SHP77 treated with DMSO at 0.1 percent for 48 hours (cell line): ENCODE measurements around the gene NFIC.
A peak's percentile ranks its signal among the peaks of the same experiment; 100 is the strongest.
"Not testable (repeated sequence)": the region's sequence is repeated elsewhere in the genome, so short reads cannot be mapped to it uniquely, and the experiment has no call there.

Experiments used
- DNase-seq: peaks from one replicate; lab custom pipeline; 2025; lab: John Stamatoyannopoulos, UW

The NFIC gene

GRCh38 chr19:3373971-3374368 lies 7.6 kb downstream of the NFIC start:
- DNase-seq = no peak

DNA sequence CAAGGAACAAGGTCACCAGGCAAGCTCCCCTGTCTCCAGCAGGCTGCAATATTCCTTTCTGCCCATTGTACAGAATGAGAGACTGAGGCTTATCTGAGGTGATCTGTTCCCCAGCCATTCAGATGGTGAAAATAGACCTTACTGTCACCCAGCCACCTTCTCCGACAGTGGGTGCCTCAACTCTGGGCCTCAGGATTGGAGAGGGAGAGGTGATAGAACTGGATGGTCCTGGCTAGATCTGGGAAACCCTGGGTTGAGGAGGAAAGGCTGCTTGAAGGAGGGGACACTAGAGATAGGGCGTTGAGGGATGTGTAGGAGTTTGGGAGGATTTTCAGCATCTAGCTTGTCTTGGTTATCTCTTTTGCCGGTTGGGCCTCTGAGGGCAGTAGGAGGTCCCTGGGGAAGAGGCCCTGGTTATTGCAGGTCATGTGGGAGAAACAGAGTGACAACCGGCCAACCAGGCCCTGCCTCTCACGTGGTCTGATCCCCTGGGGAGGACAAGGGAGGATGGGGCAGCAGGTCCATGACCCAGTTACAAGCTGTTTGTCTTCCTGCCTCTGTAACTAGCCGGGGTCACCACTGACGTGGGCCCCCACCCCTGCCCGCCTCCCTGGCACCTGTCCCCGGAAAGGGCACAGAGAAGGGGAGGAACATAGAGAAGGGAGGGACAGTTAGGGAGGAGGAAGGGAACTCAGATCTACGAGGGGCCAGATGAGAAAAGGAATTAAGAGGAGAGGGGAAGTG lies 8.2 kb downstream of the NFIC start:
- no peak for DNase-seq

DNA sequence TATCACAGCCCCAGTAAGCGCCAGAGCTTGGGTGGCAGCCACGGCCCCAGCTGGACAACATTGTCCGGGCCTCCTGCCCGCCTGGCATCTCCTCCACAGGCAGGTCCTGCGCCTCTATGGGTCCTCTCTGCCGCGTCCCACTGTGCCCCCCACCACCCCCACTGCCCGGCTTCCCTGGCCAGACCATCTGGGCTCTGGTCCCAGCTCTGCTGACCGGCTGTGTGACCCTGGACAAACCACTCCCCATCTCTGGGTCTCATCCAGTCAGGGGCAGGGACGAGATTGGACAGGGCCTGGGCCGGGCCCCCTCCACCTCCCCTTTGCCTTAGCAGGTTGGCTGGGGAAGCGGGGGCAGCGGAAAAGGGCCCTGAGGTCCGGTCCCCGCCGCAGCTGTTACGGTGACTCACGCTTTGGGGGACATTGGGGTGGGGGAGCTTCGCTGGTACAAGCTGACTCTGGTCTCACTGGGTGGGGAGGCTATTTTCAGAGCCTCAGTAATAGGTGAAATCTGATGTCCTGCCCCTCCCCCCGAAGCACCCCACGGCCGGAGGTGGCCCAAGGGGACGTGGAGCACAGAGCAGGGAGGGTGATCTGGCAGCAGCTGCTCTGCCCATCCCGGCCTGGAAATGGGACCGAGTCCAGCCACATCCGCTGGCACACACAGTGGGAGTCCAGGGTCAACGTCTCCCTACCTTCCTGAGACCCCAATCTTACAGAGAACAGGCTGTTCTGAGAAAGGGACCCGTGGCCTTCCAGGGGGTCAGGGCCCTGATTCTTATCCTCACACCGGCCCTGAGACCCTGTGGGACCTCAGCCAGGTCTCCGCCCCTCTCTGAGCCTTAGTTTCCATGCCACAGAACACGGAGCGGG lies 9.1 kb downstream of the NFIC start:
- DNase-seq = no peak

GRCh38 chr19:3376091-3376455 lies 9.7 kb downstream of the NFIC start:
- not testable (repeated sequence) for DNase-seq

- DNase-seq = no peak
Measured at GRCh38 chr19:3378352-3379150, 12.2 kb downstream of the NFIC start.

GRCh38 chr19:3380829-3381228 lies 14.4 kb downstream of the NFIC start:
- no peak for DNase-seq

GRCh38 chr19:3381701-3382372 lies 15.5 kb downstream of the NFIC start:
- no peak for DNase-seq

DNA sequence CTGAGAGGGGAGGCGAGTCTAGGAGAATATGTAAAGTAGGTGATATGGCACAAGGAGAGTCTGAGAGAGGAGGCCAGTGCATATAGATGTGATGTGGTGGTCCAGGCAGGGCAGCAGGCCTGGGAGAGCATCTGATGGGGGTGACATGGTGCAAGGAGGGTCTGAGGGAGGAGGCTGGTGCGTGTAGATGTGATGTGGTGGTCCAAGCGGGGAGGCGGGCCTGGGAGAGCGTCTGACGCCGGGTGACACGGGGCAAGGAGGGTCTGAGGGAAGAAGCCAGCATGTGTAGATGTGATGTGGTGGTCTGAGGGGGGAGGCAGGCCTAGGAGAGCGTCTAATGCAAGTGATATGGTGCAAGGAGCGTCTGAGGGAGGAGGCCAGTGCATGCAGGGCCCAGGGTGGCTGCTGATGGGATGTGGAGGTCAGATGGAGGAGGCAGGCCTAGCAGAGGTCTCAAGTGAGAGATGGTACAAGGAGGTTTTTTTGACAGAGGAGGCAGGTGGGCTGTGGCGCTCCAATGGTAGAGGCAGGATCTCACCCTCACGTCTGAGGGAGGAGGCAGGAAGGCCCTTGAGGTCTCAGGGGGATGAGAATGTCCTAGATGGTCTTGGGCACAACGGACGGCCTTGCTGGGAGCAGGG lies 16.2 kb downstream of the NFIC start:
- no peak for DNase-seq

DNA sequence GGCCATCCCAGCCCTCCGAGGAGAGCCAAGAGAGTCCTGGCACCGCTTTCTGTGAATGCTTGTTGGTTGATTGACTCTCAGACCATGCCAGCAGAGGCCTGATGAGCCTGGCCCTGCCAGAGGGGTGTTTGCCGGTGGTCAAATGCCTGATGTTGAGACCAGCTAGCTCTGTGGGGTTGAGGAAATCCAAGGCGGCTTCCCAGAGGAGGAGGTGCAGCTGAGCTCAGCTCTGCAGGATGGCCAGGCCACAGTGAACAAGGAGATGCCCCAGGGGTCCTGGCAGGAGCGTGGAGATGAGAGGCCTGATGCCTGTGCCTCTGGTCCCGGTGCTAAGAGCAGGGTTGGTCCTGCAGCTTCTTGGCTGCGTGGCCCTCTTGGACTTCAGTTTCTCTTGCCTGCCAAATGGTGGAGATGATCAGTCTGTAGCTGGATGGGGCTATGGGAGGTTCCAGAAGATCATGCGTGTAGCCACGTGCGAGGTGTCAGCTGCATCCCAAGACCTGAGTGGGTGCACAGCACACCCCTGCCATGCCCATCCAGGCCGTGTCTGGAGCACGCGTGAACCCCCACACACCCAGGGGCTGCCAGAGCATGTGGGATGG lies 16.8 kb downstream of the NFIC start:
- DNase-seq = no peak

- no peak for DNase-seq
Measured at GRCh38 chr19:3386447-3387234, 20.3 kb downstream of the NFIC start.

- DNase-seq = peak; percentile 66
Measured at GRCh38 chr19:3387645-3388589, 21.5 kb downstream of the NFIC start.

- no peak for DNase-seq
Measured at GRCh38 chr19:3389446-3389778, 23.0 kb downstream of the NFIC start.

- DNase-seq = peak; percentile 67
Measured at GRCh38 chr19:3389876-3390371, 23.5 kb downstream of the NFIC start.

DNA sequence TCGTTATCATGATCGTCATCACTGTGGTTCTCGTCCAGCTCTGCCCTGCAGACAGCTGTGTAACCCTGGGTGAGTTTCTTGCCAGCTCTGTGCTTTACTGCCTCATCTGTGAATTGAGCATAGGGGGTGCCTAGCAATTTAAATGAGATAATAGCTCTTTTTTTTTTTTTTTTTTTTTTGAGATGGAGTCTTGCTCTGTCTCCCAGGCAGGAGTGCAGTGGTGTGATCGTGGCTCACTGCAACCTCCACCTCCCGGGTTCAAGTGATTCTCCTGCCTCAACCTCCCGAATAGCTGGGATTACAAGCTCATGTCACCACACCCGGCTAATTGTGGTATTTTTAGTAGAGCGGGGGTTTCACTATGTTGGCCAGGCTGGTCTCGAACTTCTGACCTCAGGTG lies 25.5 kb downstream of the NFIC start:
- DNase-seq = not testable (repeated sequence)

- no peak for DNase-seq
Measured at GRCh38 chr19:3392480-3392879, 26.1 kb downstream of the NFIC start.

- DNase-seq = no peak
Measured at GRCh38 chr19:3396881-3397265, 30.5 kb downstream of the NFIC start.

DNA sequence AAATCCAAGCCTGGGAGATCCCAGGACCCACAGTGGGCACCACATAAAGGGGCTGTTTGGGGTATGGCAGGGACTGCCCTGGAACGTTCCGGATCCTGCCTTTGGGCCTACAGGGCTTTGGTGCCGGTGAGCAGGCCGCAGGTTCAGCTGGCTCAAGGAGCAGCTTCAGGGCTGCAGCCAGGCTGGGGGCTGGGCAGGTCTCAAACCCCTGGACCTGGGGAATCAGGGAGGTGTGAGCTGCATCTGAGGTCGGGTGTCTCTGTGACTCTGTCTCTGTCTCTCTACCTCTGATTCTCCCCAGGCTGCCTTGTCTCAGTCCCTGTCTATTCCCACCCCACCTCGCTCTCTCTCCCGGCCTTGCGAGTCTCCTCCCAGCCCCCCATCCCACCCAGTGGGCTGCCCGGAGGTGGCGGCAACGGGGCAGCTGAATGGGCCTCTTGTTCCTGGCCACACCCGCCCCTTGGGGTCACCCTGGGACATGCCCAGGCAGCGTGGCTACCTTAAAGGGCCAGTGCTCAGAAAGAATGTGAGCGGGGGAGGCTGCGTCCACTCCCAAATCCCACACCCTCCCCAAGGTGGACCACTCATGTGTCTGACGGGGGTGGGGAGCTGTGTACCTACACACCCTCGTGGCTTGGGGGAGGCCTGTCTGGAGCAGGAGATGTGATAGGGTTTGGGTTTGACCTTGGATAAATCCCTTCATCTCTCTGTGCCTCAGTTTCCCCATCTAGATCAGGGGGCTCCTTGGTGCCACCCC lies 31.1 kb downstream of the NFIC start:
- DNase-seq = no peak
